ENCODE measurements around the gene MAMSTR. TPM values are rescaled to one million over a fixed set of nuclear protein-coding genes. Genes with fewer than 3 reads are reported as not detected.
A peak's percentile ranks its signal among the peaks of the same experiment; 100 is the strongest.

Gene MAMSTR
- total RNA-seq, 1 experiment from 2014 or later: 1.9 TPM

DNA sequence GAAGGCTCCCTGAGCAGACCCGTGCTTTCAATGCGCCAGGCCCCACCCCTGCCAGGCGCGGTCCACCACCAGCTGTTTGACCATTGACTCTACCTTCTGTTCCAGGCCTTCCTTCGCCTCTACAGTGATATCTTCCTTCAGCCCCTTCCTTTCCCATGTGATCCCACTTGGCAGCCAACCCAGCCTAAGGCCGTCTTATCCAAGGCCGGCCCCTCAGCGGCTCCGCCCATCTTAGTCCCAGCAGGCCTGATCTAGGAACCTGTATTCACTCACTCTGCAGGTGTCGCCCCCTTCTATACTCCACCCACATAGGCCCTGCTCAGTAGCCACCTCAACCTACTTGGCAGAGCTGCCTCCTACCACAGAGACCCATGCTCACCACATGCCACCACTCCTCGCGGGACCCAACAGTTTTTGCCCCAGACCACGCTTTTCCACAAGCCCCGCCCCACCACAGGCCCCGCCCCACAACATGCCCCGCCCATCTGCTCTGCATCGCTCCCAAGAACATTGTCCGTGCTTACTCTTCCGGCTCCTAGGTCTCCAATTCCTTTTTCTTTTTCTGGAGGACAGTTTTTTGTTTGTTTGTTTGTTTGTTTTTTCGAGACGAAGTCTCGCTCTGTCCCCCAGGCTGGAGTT lies 18.0 kb upstream of the MAMSTR start:
- ChIA-PET POLR2A (no interaction called here), CTCF (interaction anchor here (1.7 to 2.9 kb wide), 2 partner anchors 13 to 24 kb away, joined by 10 to 37 read pairs; no protein-coding TSS in a partner anchor)
- H3K4me3 ChIP-seq (ENCODE audit: low read depth, low read length): no peak overlapping the region
- Mint-ChIP-seq H3K9me3 (ENCODE audit: unreplicated experiment) (no peaks in the 10 kb centered on the region), H3K27ac (ENCODE audit: unreplicated experiment) (peak overlapping the region; percentile 77), H3K4me1 (ENCODE audit: low read depth, unreplicated experiment) (peaks cover 41% of the 10 kb centered on the region), H3K4me3 (ENCODE audit: unreplicated experiment) (no peak overlapping the region), H3K36me3 (ENCODE audit: insufficient read depth, unreplicated experiment) (peaks cover 26% of the 10 kb centered on the region), H3K27me3 (ENCODE audit: insufficient read depth, unreplicated experiment) (no peaks in the 10 kb centered on the region)
- H3K27me3 ChIP-seq (replicated peaks; ENCODE audit: control insufficient read depth, insufficient read depth, low read length): no peaks in the 10 kb centered on the region
- no peaks in the 10 kb centered on the region for H3K9me3 ChIP-seq
- H3K36me3 ChIP-seq (ENCODE audit: control insufficient read depth, insufficient read depth, low read length): no peaks in the 10 kb centered on the region
- peaks cover 22% of the 10 kb centered on the region for H3K4me1 ChIP-seq
- no TSS peak for BruUV-seq (replicated peaks)
- DNase-seq: peak in 1 of 2 experiments; percentile 51
- intact Hi-C loops (cut with micrococcal nuclease; ENCODE audit: unreplicated experiment): no loop called here
- TF ChIP-seq, protein P1, sequence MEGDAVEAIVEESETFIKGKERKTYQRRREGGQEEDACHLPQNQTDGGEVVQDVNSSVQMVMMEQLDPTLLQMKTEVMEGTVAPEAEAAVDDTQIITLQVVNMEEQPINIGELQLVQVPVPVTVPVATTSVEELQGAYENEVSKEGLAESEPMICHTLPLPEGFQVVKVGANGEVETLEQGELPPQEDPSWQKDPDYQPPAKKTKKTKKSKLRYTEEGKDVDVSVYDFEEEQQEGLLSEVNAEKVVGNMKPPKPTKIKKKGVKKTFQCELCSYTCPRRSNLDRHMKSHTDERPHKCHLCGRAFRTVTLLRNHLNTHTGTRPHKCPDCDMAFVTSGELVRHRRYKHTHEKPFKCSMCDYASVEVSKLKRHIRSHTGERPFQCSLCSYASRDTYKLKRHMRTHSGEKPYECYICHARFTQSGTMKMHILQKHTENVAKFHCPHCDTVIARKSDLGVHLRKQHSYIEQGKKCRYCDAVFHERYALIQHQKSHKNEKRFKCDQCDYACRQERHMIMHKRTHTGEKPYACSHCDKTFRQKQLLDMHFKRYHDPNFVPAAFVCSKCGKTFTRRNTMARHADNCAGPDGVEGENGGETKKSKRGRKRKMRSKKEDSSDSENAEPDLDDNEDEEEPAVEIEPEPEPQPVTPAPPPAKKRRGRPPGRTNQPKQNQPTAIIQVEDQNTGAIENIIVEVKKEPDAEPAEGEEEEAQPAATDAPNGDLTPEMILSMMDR (IDR thresholded peaks at IDR 0.05; ENCODE audit: insufficient read depth in 1 of 2, low read depth in 1 of 2, low read length in 1 of 2, severe bottlenecking in 1 of 2, unreplicated experiment in 1 of 2): no peak

DNA sequence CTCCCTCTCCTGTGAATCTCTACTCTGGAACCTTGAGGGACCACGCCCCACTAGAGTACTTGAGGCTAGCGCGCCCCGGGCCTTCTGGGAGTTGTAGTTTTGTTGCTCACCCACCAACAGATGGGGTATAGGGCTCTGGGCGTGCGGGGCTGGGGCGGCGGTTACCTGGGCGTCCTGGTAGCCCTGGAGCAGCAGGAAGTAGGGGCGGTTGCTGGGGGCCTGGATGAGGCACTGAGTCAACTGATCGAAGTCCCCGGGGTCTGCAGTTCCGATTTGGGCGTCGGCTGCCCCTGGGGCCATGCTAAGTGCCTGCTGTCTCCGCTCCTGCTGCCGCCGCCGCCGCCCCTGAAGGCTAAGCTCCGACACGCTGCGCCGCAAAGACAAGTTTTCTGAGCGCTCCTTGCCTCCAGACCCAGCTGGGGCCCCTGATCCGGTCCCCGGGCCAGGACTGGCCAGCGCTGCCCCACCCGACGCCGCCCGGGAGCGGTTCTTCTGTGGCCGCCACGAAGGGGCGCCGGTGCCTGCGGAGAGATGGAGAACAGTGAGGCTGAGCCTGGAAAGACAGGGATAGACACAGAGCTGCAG lies 15.6 kb upstream of the MAMSTR start:
- Histone ChIP-seq H3K36me3 (ENCODE audit: control insufficient read depth, insufficient read depth, low read length) (no peaks in the 10 kb centered on the region), H3K9me3 (no peaks in the 10 kb centered on the region), H3K27me3 (replicated peaks; ENCODE audit: control insufficient read depth, insufficient read depth, low read length) (no peaks in the 10 kb centered on the region), H3K4me3 (ENCODE audit: low read depth, low read length) (peak overlapping the region; percentile 55), H3K4me1 (peaks cover 10% of the 10 kb centered on the region)
- ChIA-PET POLR2A (interaction anchor here (0.6 to 1.0 kb wide), 2 partner anchors 21 to 39 kb away, joined by 4 to 8 read pairs; no protein-coding TSS in a partner anchor), CTCF (interaction anchor here (0.6 to 1.2 kb wide), 7 partner anchors 10 to 59 kb away, joined by 3 to 7 read pairs (median 6); no protein-coding TSS in a partner anchor)
- no TSS peak for BruUV-seq (replicated peaks)
- Mint-ChIP-seq H3K9me3 (ENCODE audit: unreplicated experiment) (no peaks in the 10 kb centered on the region), H3K4me1 (ENCODE audit: low read depth, unreplicated experiment) (peaks cover 33% of the 10 kb centered on the region), H3K27me3 (ENCODE audit: insufficient read depth, unreplicated experiment) (no peaks in the 10 kb centered on the region), H3K36me3 (ENCODE audit: insufficient read depth, unreplicated experiment) (peaks cover 22% of the 10 kb centered on the region), H3K27ac (ENCODE audit: unreplicated experiment) (peak overlapping the region; percentile 73), H3K4me3 (ENCODE audit: unreplicated experiment) (peak overlapping the region; percentile 85)
- peak; percentile 85 to 86 for DNase-seq
- intact Hi-C loops (cut with micrococcal nuclease; ENCODE audit: unreplicated experiment): no loop called here
- TF ChIP-seq, protein P1 (IDR thresholded peaks at IDR 0.05; ENCODE audit: insufficient read depth in 1 of 2, low read depth in 1 of 2, low read length in 1 of 2, severe bottlenecking in 1 of 2, unreplicated experiment in 1 of 2): peak; percentile 22 to 41

DNA sequence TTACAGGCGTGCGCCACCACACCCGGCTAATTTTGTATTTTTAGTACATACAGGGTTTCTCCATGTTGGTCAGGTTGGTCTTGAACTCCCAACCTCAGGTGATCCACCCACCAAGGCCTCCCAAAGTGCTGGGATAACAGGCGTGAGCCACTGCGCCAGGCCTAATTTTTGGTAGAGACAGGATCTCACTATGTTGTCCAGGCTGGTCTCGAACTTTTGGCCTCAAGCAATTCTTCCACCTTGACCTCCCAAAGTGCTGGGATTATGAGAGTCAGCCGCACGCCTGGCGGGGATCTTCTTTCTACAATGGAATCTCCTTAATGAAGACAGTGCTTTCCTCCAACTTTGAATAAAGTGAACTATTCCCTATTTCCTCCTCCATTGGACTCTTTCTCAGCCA lies 15.1 kb upstream of the MAMSTR start:
- peaks cover 7% of the 10 kb centered on the region for H3K4me1 ChIP-seq
- Mint-ChIP-seq H3K4me3 (ENCODE audit: unreplicated experiment) (peak overlapping the region; percentile 85), H3K4me1 (ENCODE audit: low read depth, unreplicated experiment) (peaks cover 28% of the 10 kb centered on the region), H3K27ac (ENCODE audit: unreplicated experiment) (peak overlapping the region; percentile 73), H3K9me3 (ENCODE audit: unreplicated experiment) (no peaks in the 10 kb centered on the region), H3K36me3 (ENCODE audit: insufficient read depth, unreplicated experiment) (peaks cover 22% of the 10 kb centered on the region), H3K27me3 (ENCODE audit: insufficient read depth, unreplicated experiment) (no peaks in the 10 kb centered on the region)
- no TSS peak for BruUV-seq (replicated peaks)
- DNase-seq: no peak
- intact Hi-C loops (cut with micrococcal nuclease; ENCODE audit: unreplicated experiment): no loop called here
- peak overlapping the region; percentile 55 for H3K4me3 ChIP-seq (ENCODE audit: low read depth, low read length)
- TF ChIP-seq, protein P1 (IDR thresholded peaks at IDR 0.05; ENCODE audit: insufficient read depth in 1 of 2, low read depth in 1 of 2, low read length in 1 of 2, severe bottlenecking in 1 of 2, unreplicated experiment in 1 of 2): no peak
- no peaks in the 10 kb centered on the region for H3K9me3 ChIP-seq
- no peaks in the 10 kb centered on the region for H3K36me3 ChIP-seq (ENCODE audit: control insufficient read depth, insufficient read depth, low read length)
- ChIA-PET CTCF (interaction anchor here (1.2 kb wide), 2 partner anchors 22 to 59 kb away, joined by 5 to 7 read pairs; no protein-coding TSS in a partner anchor), POLR2A (interaction anchor here (1.0 kb wide), 1 partner anchor 20 kb away, joined by 8 read pairs; no protein-coding TSS in a partner anchor)
- no peaks in the 10 kb centered on the region for H3K27me3 ChIP-seq (replicated peaks; ENCODE audit: control insufficient read depth, insufficient read depth, low read length)
